ENCODE data around the gene CAST. TPM values are rescaled to one million over a fixed set of nuclear protein-coding genes. Genes with fewer than 3 reads are reported as not detected.
A peak's percentile ranks its signal among the peaks of the same experiment; 100 is the strongest.

Gene CAST
- total RNA-seq, 2 experiments from 2014 or later = 124 to 131 TPM

DNA sequence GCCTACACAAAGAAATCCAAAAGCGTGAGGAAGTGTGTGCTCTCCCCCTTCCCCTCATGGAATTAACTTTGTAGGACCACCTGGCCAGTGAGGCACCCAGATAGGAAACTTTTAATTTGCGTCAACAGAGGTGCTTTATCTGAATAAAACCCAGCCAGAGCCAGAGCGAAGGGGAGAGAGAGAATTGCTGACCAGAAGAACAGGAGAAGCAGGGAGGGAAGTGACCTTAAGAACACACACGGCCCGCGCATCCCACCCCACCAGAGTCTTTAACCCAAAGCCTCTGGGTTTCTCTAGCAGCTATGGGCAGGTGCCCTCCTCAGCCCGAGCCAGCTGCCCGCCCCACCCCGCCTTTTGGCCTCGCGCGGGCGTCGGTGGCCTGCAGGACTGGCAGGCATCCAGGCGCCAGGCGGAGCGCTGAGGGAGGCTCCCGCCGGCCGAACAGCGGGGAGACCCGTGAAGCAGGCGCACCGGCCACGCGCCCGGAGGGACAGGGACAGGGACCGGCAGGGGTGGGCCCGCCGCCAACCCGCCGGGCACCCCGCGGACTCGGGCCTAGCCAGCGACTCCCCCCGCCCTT, 145.0 kb downstream of the CAST start:
- peak overlapping the region; percentile 98 for H3K27ac Mint-ChIP-seq
- intact Hi-C loops (cut with micrococcal nuclease) = loop anchor here (5.0 kb wide), 1 partner anchor 70 kb away; the partner anchor contains the start of gene ERAP2
- ChIA-PET POLR2A (interaction anchor here (0.7 to 4.5 kb wide), 15 partner anchors 8 to 357 kb away, joined by 3 to 45 read pairs (median 4); partner anchors contain the start of gene ERAP2), CTCF (interaction anchor here (0.9 to 2.2 kb wide), 14 partner anchors 8 to 154 kb away, joined by 3 to 17 read pairs (median 4); partner anchors contain the start of gene ERAP2)
- H3K36me3 Mint-ChIP-seq (ENCODE audit: low read depth) = peaks cover 39% of the 10 kb centered on the region
- ATAC-seq (peak; percentile 5), DNase-seq (peak; percentile 49)
- peak overlapping the region; percentile 97 for H3K4me3 Mint-ChIP-seq
- H3K9me3 Mint-ChIP-seq = no peaks in the 10 kb centered on the region
- TF ChIP-seq, protein P1, sequence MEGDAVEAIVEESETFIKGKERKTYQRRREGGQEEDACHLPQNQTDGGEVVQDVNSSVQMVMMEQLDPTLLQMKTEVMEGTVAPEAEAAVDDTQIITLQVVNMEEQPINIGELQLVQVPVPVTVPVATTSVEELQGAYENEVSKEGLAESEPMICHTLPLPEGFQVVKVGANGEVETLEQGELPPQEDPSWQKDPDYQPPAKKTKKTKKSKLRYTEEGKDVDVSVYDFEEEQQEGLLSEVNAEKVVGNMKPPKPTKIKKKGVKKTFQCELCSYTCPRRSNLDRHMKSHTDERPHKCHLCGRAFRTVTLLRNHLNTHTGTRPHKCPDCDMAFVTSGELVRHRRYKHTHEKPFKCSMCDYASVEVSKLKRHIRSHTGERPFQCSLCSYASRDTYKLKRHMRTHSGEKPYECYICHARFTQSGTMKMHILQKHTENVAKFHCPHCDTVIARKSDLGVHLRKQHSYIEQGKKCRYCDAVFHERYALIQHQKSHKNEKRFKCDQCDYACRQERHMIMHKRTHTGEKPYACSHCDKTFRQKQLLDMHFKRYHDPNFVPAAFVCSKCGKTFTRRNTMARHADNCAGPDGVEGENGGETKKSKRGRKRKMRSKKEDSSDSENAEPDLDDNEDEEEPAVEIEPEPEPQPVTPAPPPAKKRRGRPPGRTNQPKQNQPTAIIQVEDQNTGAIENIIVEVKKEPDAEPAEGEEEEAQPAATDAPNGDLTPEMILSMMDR (IDR thresholded peaks at IDR 0.05) = no peak
- H3K27me3 Mint-ChIP-seq = no peaks in the 10 kb centered on the region
- peaks cover 66% of the 10 kb centered on the region for H3K4me1 Mint-ChIP-seq (ENCODE audit: low read depth)

DNA sequence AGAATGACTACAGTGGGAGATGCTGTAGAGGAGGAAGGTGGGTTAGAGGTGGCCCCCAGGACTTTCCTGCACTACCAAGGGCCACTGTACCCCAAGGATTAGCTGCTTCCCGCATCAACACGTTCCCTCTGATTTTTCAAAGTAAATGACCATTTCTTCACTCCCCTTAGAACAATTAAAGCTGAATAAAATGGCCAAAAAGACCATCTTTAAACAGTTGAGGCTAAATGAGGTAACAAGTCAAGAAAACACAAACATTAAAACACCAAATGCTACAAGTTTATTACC, 146.3 kb downstream of the CAST start:
- no peak for DNase-seq
- intact Hi-C loops (cut with micrococcal nuclease) = loop anchor here (5.0 kb wide), 1 partner anchor 69 kb away; the partner anchor contains the start of gene ERAP2
- Mint-ChIP-seq H3K36me3 (ENCODE audit: low read depth) (peaks cover 28% of the 10 kb centered on the region), H3K9me3 (no peaks in the 10 kb centered on the region), H3K4me3 (peak overlapping the region; percentile 97), H3K27me3 (no peaks in the 10 kb centered on the region), H3K4me1 (ENCODE audit: low read depth) (peaks cover 66% of the 10 kb centered on the region), H3K27ac (peak overlapping the region; percentile 98)
- no peak for ATAC-seq
- ChIA-PET CTCF (interaction anchor here (0.6 to 2.2 kb wide), 12 partner anchors 8 to 354 kb away, joined by 3 to 17 read pairs (median 4); partner anchors contain the start of gene ERAP2), POLR2A (interaction anchor here (0.8 to 4.5 kb wide), 16 partner anchors 10 to 154 kb away, joined by 3 to 45 read pairs (median 6); partner anchors contain the start of gene ERAP2)
- TF ChIP-seq, protein P1 (IDR thresholded peaks at IDR 0.05) = no peak

DNA sequence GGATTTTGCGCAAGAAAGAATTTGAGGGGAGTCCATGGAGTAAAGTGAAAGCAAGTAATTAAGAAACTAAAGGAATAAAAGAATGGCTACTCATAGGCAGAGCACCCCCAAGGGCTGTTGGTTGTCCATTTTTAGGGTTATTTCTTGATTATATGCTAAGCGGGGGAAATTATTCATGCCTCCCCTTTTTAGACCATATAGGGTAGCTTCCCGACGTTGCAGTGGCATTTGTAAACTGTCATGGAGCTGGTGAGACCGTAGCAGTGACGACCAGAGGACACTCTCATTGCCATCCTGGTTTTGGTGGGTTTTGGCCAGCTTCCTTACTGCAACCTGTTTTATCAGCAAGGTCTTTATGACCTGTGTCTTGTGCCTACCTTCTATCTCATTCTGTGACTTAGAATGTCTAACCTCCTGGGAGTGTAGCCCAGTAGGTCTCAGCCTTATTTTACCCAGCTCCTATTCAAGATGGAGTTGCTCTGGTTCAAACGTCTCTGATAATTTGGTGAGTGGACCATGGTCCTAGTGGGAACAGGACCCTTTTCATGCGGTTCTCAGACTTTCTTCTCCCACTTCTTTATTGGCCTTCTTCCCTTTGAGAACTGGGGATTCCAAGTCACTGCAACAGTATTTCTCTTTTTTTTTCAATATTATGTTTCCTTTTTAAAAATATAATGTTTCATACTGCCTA, 146.8 kb downstream of the CAST start:
- ChIA-PET POLR2A (interaction anchor here (0.8 to 3.8 kb wide), 14 partner anchors 9 to 153 kb away, joined by 3 to 45 read pairs (median 6); partner anchors contain the start of gene ERAP2), CTCF (interaction anchor here (0.7 to 2.1 kb wide), 10 partner anchors 10 to 353 kb away, joined by 3 to 17 read pairs (median 4); partner anchors contain the start of genes ERAP2 and LIX1)
- Mint-ChIP-seq H3K4me1 (ENCODE audit: low read depth) (peaks cover 62% of the 10 kb centered on the region), H3K36me3 (ENCODE audit: low read depth) (peaks cover 23% of the 10 kb centered on the region), H3K9me3 (no peaks in the 10 kb centered on the region), H3K27ac (peak overlapping the region; percentile 98), H3K4me3 (peak overlapping the region; percentile 97), H3K27me3 (no peaks in the 10 kb centered on the region)
- DNase-seq (no peak), ATAC-seq (no peak)
- TF ChIP-seq, protein P1 (IDR thresholded peaks at IDR 0.05) = no peak
- intact Hi-C loops (cut with micrococcal nuclease) = loop anchor here (5.0 kb wide), 1 partner anchor 68 kb away; the partner anchor contains the start of gene ERAP2

DNA sequence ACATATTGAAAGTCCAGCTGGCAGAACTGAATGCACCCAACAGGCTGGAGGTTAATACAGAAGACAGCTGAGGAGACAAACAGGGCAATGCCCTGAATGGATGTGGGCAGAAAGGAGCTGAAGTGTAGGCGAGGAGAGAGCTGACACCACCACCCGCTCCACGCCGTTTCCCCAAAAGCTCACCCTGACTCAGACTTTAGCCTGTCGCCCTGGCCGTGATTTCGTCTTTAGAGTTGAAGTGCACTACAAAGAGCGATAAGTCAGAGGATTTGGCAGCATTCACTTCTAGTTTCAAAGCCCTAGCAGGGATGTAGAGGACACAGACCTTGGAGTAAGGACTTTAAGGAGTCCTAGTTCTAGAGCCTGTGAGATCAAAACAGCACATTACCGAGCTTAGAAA, 147.7 kb downstream of the CAST start:
- TF ChIP-seq, protein P1 (IDR thresholded peaks at IDR 0.05) = no peak
- DNase-seq (peak; percentile 68), ATAC-seq (no peak)
- H3K9me3 Mint-ChIP-seq = no peaks in the 10 kb centered on the region
- intact Hi-C loops (cut with micrococcal nuclease) = loop anchor here (5.0 kb wide), 1 partner anchor 67 kb away; the partner anchor contains the start of gene ERAP2
- POLR2A ChIA-PET = interaction anchor here (2.1 to 2.4 kb wide), 2 partner anchors 9 to 16 kb away, joined by 6 to 8 read pairs; no protein-coding TSS in a partner anchor
- H3K4me1 Mint-ChIP-seq (ENCODE audit: low read depth) = peaks cover 63% of the 10 kb centered on the region
- peak overlapping the region; percentile 76 for H3K27ac Mint-ChIP-seq
- peak overlapping the region; percentile 24 for H3K4me3 Mint-ChIP-seq
- H3K36me3 Mint-ChIP-seq (ENCODE audit: low read depth) = peaks cover 15% of the 10 kb centered on the region
- no peaks in the 10 kb centered on the region for H3K27me3 Mint-ChIP-seq
- CTCF ChIA-PET = interaction anchor here (0.9 to 1.9 kb wide), 8 partner anchors 10 to 332 kb away, joined by 3 to 7 read pairs (median 4); partner anchors contain the start of gene LIX1
